Muscle of back (tissue), 11 donors: ENCODE measurements around the gene ZNF324B. TPM values are rescaled to one million over a fixed set of nuclear protein-coding genes. Genes with fewer than 3 reads are reported as not detected.
"Not testable (repeated sequence)": the region's sequence is repeated elsewhere in the genome, so short reads cannot be mapped to it uniquely, and the experiment has no call there.

ENCODE experiments used
- DNase-seq, 3 donors: peaks; one replicate each; pipeline versions ENCODE4 v3.0.0 to v3.0.0-alpha.2; 2013
- polyA plus RNA-seq, 10 donors: library from polyadenylated mRNA; unstranded; fragments of 120-200 nt; gene quantifications; one replicate each; pipeline ENCODE4 v1.2.1, GENCODE V29; 2013; ENCODE audit not compliant: insufficient read length in 10 of 10

ZNF324B gene
- polyA plus RNA-seq, 10 donors: 2.3 to 4.2 (median 3.4) TPM

DNA sequence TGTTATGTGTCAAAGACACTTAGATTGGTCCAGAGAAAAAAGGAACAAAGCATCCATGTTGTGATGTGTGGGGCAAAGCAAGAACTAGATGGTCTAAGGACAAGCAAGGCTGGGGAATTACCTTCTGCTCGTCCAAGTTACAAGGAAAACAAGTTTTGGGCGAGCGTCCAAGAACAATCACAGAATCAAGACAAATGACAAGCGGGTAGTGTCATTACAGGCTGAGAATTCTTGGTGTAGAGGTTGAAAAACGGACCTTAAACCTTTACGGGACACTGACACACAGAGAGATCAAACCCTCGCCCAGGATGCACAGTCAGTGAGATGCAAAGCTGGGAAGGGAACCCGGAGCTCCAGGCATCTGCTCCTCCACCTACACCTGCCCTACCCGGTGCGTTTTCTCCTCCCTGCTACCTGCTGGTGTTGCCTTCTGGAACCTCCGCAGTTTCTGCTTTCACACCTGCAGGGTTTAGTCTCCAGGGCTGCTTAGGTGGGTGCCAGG lies 515 bp upstream of the ZNF324B start:
- no peak for DNase-seq

DNA sequence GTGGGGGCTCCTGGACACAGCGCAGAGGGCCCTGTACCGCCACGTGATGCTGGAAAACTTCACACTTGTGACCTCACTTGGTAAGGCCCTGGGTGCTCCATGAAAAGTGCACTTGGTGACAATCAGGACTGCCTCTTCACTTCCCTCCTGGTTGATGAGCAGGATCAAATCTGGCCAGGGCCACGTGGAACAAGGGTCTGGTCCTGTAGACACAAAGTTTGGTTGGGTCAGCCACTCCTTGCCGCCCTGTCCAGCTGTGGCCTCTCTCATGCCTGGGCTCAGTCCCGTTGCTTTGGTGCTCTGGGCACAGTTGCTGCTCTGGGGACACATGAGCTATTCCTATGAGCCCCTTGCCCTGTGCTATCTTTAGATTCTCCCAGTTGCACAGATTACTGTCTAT lies 2.3 kb downstream of the ZNF324B start:
- no peak for DNase-seq

DNA sequence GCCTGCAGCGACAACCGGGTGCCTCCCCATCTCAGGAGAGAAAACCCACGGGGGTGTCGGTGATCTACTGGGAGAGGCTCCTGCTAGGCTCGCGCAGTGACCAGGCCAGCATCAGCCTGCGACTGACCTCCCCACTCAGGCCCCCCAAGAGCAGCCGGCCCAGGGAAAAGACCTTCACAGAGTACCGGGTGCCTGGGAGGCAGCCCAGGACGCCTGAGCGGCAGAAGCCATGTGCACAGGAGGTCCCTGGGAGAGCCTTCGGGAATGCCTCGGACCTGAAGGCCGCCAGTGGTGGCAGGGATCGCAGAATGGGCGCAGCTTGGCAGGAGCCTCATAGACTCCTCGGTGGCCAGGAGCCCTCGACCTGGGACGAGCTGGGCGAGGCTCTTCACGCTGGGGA lies 3.9 kb downstream of the ZNF324B start:
- no peak for DNase-seq

DNA sequence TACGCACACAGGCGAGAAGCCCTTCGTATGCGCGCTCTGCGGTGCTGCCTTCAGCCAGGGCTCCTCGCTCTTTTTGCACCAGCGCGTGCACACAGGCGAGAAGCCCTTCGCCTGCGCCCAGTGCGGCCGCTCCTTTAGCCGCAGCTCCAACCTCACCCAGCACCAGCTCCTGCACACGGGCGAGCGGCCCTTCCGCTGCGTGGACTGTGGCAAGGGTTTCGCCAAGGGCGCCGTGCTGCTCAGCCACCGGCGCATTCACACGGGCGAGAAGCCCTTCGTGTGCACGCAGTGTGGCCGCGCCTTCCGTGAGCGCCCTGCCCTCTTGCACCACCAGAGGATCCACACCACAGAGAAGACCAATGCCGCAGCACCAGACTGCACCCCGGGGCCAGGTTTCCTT lies 4.7 kb downstream of the ZNF324B start:
- DNase-seq: no peak

DNA sequence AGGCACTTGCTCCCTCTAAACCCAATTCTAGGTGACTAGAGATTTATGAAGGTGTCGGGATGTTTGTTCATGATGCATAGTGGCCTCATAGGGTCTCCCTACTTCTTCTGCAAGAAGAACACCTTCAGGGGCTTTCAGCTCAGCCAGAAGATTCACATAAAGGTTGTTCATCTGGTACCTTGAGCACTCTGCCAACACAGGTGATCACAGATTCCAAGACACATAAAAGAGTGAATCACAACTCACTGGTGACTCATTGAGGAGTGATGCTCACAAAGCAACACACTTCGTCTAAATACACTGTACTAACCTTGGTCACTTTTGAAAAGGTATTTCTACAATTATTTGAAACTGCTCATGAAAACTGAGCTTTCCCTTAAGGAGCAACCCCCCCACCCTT lies 8.6 kb downstream of the ZNF324B start:
- DNase-seq: no peak

DNA sequence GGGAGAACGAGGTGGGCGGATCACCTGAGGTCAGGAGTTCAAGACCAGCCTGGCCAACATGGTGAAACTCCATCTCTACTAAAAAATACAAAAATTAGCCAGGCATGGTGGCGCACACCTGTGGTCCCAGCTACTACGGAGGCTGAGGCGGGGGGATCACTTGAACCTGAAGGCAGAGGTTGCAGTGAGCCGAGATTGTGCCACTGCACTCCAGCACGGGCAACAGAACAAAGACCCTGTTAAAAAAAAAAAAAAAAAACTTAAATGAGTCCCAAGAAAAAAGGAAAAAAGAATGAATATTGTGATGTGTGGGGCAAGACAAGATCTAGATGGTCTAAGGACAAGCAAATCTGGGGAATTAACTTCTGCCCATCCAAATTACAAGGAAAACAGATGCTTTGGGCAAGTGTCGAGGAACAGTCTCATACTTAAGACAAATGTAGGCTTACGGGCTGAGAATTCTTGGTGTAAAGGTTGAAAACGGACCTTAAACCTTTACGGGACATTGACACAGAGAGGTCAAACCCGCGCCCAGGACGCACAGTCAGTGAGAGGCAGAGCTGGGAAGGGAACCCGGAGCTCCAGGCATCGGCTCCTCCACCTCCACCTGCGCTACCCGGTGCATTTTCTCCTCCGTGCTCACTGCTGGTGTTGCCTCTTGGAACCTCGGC lies 14.8 kb downstream of the ZNF324B start:
- DNase-seq: no peak

DNA sequence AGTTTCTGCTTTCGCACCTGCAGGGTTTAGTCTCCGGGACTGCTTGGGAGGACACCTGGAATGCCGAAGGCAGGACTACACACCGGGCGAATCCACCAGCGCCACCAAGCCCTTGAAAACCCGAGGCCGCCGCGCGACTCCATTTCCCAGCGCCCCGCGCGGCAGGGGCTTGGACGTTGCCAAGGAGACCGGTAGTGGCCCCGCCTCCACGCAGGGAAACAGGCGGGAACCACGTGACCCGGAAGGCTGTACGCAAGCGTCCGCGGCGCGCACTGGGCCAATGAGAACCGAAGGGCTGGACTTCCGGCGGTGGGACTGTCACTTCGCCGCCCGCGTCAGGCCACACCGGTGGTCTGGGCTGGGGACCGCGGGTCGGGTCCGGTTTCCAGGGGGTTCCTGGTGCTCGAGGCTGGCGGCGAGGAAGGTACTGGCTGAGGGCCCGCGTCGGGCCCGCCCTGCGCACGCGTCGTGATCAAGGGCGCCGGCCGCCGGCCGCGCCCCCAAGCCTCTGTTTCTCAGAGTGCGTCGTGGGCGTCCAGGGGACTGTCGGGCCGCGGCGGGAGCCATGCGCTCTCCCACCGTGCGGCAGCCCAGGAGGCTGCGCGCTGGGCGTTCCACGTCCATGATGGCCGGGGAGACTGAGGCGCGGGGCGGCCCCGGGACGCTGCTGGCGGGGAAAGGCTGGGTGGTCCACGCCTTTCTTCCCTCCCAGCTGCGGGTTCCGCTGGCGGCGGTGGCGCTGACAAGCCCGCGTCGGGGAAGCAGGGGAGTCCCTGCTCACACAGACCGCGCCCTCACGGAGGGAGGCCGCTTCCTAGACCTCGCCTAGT lies 15.6 kb downstream of the ZNF324B start, which contains the start of gene ZNF324:
ZNF324 (plus strand) TSS at position 321 of the 830 bp plus-strand sequence. CDS start 2,106 bp downstream, outside the sequence.
- DNase-seq: peak; percentile 96 to 99 (median 98)

DNA sequence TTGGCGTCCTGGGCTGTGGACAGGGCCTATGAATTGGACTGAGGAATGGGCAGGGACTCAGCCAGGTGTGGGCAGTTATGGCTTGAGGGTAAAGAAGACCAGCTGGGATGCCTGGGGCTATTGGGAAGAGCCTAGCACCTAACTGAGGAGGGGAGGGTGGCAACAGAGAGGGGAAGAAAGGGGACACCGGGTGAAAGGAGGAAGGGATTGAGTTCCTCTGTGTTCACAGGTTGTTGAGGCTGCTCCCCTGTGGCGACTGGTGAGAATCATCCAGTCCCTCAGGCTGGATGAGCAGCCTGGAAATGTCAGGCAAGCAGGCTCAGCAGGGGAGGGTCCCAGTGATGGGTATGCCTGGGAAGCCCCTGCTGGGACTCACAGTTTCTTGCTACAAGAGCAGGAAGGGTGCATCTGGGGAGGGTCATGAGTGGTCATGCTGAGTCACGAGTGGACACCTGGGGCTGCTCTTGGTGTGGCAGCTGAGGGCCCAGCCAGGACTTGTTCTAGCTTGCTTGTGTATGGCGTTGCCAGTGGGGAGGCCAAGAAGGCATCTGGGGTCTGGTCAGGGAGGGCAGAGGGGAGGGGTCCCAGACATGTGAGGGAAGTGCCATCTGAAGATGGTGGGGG lies 16.9 kb downstream of the ZNF324B start:
- DNase-seq: no peak

DNA sequence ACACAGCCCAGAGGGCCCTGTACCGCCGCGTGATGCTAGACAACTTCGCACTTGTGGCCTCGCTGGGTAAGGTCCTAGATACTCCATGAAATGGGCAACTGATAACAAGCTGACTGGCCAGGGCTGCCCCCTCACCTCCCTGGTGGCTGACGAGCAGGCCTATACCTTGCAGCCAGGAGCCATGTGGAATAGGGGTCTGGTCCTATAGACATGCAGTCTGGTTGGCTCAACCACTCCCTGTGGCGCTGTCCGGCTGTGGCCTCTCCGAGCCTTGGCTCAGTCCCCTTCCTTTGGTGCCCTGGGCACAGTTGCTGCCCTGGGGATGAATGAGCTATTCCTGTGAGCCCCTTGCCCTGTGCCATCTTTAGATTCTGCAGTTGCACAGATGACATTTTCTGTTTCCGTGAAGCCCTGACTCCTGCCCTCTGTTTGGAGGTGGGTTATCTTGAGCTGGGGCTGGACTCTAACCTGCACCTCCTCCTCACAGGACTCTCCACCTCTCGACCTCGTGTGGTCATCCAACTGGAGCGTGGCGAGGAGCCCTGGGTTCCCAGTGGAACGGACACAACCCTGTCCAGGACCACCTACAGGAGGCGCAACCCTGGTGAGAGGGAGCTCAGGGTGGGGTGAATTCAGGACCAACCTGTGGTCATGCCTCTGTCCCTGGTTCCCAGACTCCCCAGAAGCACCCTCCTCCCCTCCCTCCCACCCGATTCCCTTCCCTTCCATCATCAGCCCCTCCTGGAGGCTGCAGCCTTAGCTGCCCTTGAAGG lies 18.0 kb downstream of the ZNF324B start:
- no peak for DNase-seq

DNA sequence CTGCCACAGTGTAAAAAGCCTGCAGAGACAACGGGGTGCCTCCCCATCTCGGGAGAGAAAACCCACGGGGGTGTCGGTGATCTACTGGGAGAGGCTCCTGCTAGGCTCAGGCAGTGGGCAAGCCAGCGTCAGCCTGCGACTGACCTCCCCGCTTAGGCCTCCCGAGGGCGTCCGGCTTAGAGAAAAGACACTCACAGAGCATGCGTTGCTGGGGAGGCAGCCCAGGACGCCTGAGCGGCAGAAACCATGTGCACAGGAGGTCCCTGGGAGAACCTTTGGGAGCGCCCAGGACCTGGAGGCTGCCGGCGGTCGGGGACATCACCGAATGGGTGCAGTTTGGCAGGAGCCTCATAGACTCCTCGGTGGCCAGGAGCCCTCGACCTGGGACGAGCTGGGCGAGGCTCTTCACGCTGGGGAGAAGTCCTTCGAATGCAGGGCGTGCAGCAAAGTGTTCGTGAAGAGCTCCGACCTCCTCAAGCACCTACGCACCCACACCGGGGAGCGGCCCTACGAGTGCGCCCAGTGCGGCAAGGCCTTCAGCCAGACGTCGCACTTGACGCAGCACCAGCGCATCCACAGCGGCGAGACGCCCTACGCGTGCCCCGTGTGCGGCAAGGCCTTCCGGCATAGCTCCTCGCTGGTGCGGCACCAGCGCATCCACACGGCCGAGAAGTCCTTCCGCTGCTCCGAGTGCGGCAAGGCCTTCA lies 19.6 kb downstream of the ZNF324B start:
- not testable (repeated sequence) for DNase-seq

DNA sequence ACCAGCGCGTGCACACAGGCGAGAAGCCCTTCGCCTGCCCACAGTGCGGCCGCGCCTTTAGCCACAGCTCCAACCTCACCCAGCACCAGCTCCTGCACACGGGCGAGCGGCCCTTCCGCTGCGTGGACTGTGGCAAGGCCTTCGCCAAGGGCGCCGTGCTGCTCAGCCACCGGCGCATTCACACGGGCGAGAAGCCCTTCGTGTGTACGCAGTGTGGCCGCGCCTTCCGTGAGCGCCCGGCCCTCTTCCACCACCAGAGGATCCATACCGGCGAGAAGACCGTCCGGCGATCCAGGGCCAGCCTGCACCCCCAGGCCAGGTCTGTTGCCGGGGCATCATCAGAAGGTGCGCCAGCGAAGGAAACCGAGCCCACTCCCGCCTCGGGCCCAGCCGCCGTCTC lies 20.3 kb downstream of the ZNF324B start:
- no peak for DNase-seq

DNA sequence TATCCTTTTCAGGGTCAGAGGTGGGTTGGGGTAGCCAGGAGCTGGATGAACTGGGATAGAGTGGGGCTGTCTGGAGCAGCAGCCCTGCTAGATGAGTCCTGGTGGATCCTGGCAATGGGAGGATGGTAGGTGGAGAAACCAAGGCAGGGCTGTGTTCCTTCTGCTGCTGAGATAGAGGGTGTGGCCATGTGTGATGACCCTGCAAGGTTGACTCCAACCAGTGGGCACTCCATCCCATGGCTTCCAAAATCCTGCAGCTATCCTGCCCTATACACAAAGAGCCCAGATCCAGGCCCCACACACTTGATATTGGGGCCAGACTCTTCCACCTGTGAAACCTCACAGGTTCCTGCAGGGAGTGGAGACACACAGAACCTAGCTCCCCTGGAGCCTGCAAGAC lies 22.4 kb downstream of the ZNF324B start:
- DNase-seq: no peak

DNA sequence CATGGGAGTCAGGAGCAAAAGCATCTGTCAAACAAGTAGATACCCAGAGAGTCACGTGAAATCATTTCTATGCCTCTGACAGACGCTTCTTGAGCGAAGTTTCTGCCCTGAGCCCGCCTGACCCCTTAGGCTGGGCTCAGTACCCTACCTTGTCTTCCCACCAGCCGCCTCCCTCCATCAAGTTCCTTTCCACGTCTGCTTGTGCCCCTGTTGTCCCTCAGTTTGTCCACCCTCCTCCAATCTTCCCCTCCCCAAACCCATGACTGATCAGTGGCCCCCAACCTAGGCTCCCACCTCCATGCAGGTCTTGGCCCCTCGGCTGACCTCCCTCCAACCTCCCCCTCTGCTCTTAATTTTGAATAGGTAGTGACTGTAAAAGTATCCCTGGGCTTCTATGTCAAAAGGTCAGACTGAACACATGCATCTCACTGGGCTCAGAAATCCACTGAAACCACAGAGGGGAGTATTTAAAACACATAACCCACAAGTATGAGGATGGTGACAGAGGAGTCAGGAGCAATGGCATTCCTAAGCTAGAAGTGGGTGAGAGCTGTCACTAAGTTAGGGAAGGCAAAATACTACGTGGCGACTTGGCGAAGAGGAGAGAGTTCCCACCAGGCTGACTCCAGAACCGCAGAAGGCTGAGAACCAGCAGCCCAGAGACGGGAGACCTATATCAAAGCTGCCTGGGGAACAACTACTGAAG lies 23.0 kb downstream of the ZNF324B start:
- no peak for DNase-seq

DNA sequence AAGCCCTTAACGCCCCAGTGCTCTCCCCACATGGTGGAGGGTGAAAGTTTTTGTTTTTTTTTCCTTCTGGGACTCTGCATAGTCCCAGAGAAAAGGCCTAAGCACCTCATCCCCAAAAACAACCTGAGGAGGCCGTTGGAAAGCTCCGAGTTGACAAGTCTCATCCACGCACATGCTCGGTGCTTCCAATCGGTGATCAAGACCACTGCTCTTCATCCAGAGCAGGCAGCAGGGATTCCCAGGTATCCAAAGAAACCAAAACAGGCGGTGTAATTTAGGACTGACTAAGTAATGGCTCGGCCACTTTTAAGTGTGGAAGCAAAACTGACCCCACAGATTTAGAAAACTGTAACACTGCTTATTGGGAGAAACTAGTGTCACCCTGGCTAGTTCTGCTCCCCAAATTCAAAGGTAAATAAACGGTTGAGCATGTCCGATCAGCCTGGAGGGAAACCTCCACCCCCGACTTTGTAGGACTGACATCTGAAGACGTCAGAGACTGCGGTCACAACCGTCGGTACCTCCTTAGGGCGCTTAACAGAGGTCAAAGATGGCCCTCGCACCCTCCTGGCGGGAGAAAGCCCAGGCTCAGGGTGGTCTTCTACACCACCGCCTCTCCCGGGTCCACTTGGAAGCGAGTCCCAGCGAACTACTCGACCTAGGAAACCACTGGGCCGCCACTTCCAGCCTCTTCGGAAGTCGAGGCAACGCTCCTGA lies 23.7 kb downstream of the ZNF324B start:
- DNase-seq: no peak

DNA sequence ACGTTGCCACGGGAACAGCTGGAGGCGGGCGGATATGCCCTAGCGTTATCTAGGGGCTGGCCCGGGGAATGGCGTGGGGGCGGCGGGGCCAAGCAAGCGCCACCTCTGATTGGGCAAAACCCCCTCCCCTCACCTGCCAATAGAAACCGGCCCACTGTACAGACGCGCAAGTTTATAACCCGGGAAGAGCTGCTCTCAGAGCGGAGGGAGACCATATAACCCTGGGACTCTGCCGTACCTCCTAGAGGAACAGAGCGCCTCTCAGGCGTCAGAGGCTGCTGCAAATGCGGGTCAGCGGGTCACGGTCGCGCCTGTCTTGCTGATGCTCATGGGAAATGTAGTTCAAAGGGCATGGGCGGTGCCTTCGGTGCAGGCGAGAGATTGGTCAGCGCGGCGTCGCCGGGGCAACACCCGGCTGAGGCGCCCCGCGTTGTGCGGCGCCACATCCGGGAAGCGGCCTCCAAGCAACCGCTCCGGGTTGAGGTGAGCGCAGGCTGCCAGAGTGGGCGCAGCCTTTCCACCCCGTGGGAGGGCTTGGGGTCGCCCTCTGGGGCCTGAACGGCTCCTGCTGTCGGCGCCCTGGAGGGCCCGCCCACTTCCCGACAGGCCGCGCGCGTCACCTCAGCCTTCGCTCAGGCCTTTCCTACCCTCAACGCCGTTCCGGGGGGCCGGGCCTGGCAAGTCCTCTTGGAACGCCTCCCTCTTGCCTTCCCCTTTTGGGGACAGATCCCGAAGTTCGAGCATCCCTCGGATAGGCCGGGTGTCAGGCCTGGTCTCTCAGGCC lies 24.5 kb downstream of the ZNF324B start, which contains the start of gene ZNF446:
ZNF446 (plus strand) TSS at position 639 of the 784 bp plus-strand sequence. CDS start 867 bp downstream, outside the sequence.
- DNase-seq: peak; percentile 96 to 99 (median 97)

DNA sequence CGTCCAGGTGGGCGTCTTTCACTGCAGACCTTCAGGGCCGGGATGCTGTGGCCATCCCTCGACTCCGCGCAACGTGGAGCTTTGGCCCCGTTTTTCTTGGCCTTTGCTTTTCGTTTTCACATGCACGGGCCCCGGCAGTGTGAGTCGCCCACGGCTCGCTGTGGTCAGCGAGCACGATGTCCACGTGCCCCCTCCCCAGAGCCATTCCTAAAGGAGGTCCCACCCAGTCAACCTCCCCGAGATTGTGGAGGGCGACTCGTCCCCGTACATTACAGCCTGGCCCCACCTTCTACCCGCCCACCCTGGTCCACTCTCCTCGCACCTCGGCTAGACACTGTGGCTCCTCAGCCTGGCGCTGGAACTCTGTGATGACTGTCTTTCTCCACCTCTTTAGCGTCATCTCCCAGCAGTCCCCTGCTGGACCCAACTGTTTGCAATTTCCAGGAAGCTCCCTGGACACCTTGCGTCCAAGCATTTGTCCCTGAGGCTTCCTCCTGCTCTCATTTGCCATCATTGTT lies 25.1 kb downstream of the ZNF324B start:
- no peak for DNase-seq

DNA sequence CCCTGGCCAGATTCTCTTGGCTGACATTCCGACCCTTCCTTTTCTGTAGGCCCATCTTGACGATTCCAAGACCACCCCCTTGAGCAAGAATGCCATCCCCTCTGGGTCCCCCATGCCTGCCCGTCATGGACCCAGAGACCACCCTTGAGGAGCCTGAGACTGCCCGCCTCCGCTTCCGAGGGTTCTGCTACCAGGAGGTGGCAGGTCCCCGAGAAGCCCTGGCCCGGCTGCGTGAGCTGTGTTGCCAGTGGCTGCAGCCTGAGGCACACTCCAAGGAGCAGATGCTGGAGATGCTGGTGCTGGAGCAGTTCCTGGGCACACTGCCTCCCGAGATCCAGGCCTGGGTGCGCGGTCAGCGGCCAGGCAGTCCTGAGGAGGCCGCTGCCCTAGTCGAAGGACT lies 25.7 kb downstream of the ZNF324B start:
- DNase-seq: peak in 1 of 3 donors; percentile 33

DNA sequence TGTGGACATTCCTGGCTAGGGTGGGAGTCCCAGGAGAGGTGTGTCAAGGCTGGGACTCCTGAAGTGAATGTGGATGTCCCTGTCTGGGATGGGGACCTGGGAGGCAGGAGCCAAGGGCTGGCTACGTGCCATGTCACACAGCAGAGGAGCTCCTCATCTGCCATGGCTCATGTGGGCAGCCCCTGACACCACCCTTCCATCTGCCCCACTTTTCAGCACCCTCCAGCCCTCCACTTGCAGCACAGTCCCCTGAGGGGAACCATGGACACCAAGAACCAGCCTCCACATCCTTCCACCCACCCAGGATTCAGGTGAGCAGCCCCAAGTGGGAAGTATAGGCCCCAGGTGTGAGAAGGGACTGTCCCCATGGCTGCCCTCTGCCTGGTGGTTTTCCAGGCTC lies 26.4 kb downstream of the ZNF324B start:
- no peak for DNase-seq
